DOHH2 (cell line): ENCODE results near the gene URB1.

Source experiments
- EZH2phosphoT487 ChIP-seq: fragments of 200-600 bp; sonication (generic); IDR thresholded peaks from 2 replicates; pipeline ENCODE4 v1.6.1; 2017; ENCODE audit warnings: borderline replicate concordance, mild to moderate bottlenecking, antibody characterized with exemption, low read length, moderate library complexity, mixed read lengths
- TF ChIP-seq, protein P1 (sequence below): fragments of 200-600 bp; sonication (generic); IDR thresholded peaks from one replicate; pipeline ENCODE4 v1.5.1; 2014; ENCODE audit warnings: antibody characterized with exemption, mild to moderate bottlenecking, low read depth, low read length; ENCODE audit not compliant: poor library complexity, severe bottlenecking

DNA sequence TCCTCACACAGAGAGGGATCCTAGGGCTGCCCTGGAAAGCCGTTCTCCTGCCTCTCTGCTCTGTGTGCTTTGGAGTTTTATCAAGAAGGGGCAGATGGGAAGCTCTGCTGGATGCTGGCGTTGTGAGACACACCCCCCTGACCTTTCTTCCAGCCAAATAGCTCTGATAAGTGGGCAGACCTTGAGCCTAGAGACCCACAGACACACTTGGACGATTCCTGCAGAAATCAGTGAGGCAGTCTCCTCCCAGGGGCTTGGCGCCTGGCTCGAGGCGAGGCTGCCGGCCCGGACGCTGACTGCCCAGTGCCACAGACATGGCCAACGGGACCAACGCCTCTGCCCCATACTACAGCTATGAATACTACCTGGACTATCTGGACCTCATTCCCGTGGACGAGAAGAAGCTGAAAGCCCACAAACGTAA lies 94.1 kb downstream of the URB1 start, which contains the start of gene MRAP:
- TF ChIP-seq, protein P1, sequence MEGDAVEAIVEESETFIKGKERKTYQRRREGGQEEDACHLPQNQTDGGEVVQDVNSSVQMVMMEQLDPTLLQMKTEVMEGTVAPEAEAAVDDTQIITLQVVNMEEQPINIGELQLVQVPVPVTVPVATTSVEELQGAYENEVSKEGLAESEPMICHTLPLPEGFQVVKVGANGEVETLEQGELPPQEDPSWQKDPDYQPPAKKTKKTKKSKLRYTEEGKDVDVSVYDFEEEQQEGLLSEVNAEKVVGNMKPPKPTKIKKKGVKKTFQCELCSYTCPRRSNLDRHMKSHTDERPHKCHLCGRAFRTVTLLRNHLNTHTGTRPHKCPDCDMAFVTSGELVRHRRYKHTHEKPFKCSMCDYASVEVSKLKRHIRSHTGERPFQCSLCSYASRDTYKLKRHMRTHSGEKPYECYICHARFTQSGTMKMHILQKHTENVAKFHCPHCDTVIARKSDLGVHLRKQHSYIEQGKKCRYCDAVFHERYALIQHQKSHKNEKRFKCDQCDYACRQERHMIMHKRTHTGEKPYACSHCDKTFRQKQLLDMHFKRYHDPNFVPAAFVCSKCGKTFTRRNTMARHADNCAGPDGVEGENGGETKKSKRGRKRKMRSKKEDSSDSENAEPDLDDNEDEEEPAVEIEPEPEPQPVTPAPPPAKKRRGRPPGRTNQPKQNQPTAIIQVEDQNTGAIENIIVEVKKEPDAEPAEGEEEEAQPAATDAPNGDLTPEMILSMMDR, result no peak
- no peak for TF ChIP-seq EZH2phosphoT487
